Mucosa of descending colon (tissue), 3 donors: Measurements from ENCODE around the gene MNAT1. TPM values are rescaled to one million over a fixed set of nuclear protein-coding genes. Genes with fewer than 3 reads are reported as not detected.
"Not testable (repeated sequence)": the region's sequence is repeated elsewhere in the genome, so short reads cannot be mapped to it uniquely, and the experiment has no call there.

Experiments used
- ATAC-seq: fragments of 200-7000 bp; cut with Tn5 transposase; one replicate; pipeline ENCODE4 v1.9.1; 2020; ENCODE audit warnings: mild to moderate bottlenecking, moderate library complexity
- DNase-seq, 3 donors: peaks; one replicate each; pipeline ENCODE4 v3.0.0-alpha.2; 2020
- H3K36me3 ChIP-seq: fragments of 200-600 bp; one replicate; pipeline ENCODE4 v1.8.0; 2021; ENCODE audit warnings: low read depth, mild to moderate bottlenecking
- H3K4me1 ChIP-seq: fragments of 200-600 bp; one replicate; pipeline ENCODE4 v1.8.0; 2021; ENCODE audit warnings: low read depth, mild to moderate bottlenecking
- H3K4me3 ChIP-seq: fragments of 200-600 bp; one replicate; pipeline ENCODE4 v1.8.0; 2021; ENCODE audit warnings: mild to moderate bottlenecking
- H3K9me3 ChIP-seq: fragments of 200-600 bp; one replicate; pipeline ENCODE4 v1.8.0; 2021; ENCODE audit warnings: mild to moderate bottlenecking
- intact Hi-C, 2 donors: fragments of 100-400 bp; cut with DNase I in 1 of 2; cut with micrococcal nuclease in 1 of 2; formaldehyde crosslinking; loops; one replicate each; pipeline versions ENCODE4 v1.11.0 to v1.11.1; 2022; cut with DNase I, micrococcal nuclease
- total RNA-seq, 3 donors: library from RNA; stranded (reverse); fragmentation: NEBNext Ultra II Directional in 2 of 3; extraction: Animal tissue kit (Norgen Biotek cat#: 25700) in 2 of 3; gene quantifications; one replicate each; pipeline versions ENCODE4 v1.2.1 to v1.2.4, GENCODE V29; 2021 to 2023
- TF ChIP-seq, protein P1 (sequence below): fragments of 200-600 bp; IDR thresholded peaks from one replicate; pipeline ENCODE4 v1.8.0; 2022; ENCODE audit warnings: antibody characterized with exemption, mild to moderate bottlenecking
- donor health status: DM: no; HTN: no; CAD: no; lungs with moderate emphysema.
- donor health status: DM: no; HTN: no; CAD: no.
- donor health status: DM: no; HTN: yes; CAD: no.

Gene MNAT1
- total RNA-seq, 3 donors from 2014 or later, result 13.4 to 19.8 (median 14.3) TPM

GRCh38 chr14:60839657-60840056 lies 105.1 kb downstream of the MNAT1 start:
- H3K4me1 ChIP-seq, result no peaks in the 10 kb centered on the region
- intact Hi-C loops, result no loop called here
- H3K4me3 ChIP-seq, result no peak overlapping the region
- H3K36me3 ChIP-seq, result no peaks in the 10 kb centered on the region
- no peaks in the 10 kb centered on the region for H3K9me3 ChIP-seq
- TF ChIP-seq, protein P1, sequence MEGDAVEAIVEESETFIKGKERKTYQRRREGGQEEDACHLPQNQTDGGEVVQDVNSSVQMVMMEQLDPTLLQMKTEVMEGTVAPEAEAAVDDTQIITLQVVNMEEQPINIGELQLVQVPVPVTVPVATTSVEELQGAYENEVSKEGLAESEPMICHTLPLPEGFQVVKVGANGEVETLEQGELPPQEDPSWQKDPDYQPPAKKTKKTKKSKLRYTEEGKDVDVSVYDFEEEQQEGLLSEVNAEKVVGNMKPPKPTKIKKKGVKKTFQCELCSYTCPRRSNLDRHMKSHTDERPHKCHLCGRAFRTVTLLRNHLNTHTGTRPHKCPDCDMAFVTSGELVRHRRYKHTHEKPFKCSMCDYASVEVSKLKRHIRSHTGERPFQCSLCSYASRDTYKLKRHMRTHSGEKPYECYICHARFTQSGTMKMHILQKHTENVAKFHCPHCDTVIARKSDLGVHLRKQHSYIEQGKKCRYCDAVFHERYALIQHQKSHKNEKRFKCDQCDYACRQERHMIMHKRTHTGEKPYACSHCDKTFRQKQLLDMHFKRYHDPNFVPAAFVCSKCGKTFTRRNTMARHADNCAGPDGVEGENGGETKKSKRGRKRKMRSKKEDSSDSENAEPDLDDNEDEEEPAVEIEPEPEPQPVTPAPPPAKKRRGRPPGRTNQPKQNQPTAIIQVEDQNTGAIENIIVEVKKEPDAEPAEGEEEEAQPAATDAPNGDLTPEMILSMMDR, result no peak
- DNase-seq (no peak), ATAC-seq (no peak)

DNA sequence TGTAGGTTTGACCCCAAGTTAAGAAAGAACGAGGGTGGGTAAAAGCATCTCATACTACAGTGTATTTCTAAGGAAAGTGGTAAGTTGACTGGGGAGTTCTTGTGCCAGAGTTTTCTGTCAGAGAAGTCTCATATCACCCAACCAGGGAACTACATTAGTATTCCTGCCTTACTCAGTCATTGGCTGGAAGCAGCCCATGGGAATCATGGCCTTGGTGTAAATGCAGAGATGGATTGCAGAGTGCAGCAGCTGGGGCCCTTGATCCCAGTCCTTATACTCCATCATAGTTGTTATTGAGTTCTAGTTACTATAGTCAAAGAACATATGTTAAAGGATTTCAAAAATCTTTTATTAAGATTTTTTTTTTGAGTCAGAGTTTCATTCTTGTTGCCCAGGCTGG lies 105.8 kb downstream of the MNAT1 start:
- intact Hi-C loops, result no loop called here
- Histone ChIP-seq H3K4me3 (no peak overlapping the region), H3K4me1 (no peaks in the 10 kb centered on the region), H3K9me3 (no peaks in the 10 kb centered on the region), H3K36me3 (no peaks in the 10 kb centered on the region)
- DNase-seq (no peak), ATAC-seq (no peak)
- TF ChIP-seq, protein P1, result no peak

GRCh38 chr14:60845523-60845922 lies 111.0 kb downstream of the MNAT1 start:
- no peak for DNase-seq
- no peaks in the 10 kb centered on the region for H3K4me1 ChIP-seq
- ATAC-seq, result no peak
- TF ChIP-seq, protein P1, result no peak
- no peaks in the 10 kb centered on the region for H3K36me3 ChIP-seq
- no peak overlapping the region for H3K4me3 ChIP-seq
- intact Hi-C loops, result no loop called here
- H3K9me3 ChIP-seq, result peaks cover 10% of the 10 kb centered on the region

DNA sequence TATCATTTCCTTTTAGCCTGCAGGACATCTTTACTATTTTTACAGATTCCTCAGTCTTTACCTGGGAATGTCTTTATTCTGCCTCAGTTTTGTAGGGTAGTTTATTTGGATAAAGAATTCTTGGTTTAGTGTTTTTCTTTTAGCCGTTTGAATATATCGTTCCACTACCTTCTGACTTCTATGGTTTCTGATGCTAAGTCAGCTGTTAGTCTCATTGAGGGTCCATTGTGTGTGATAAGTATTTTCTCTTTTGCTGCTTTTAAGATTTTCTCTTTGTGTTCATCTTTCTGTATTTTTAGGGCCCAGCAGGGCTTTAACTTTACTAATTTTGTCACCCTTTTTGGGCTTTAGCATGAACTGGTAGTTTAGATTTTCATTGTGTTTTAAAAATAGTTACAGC lies 113.5 kb downstream of the MNAT1 start:
- no peak for DNase-seq
- Histone ChIP-seq H3K4me1 (no peaks in the 10 kb centered on the region), H3K9me3 (peaks cover 10% of the 10 kb centered on the region), H3K36me3 (no peaks in the 10 kb centered on the region), H3K4me3 (no peak overlapping the region)
- intact Hi-C loops, result no loop called here
- TF ChIP-seq, protein P1, result no peak
- no peak for ATAC-seq

DNA sequence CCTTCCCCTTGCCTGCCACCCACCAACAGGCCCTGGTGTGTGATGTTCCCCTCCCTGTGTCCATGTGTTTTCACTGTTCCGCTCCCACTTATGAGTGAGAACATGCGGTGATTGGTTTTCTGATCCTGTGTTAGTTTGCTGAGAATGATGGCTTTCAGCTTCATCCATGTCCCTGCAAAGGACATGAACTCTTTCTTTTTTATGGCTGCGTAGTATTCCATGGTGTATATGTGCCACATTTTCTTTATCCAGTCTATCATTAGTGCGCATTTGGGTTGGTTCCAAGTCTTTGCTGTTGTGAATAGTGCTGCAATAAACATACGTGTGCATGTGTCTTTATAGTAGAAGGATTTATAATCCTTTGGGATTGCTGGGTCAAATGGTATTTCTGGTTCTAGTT lies 117.1 kb downstream of the MNAT1 start:
- H3K4me3 ChIP-seq, H3K36me3 ChIP-seq, intact Hi-C loops, H3K4me1 ChIP-seq, DNase-seq, ATAC-seq: not testable (repeated sequence)
- peaks cover 11% of the 10 kb centered on the region for H3K9me3 ChIP-seq

- no peaks in the 10 kb centered on the region for H3K4me1 ChIP-seq
- TF ChIP-seq, protein P1, result no peak
- peaks cover 8% of the 10 kb centered on the region for H3K9me3 ChIP-seq
- ATAC-seq, result no peak
- no peak overlapping the region for H3K4me3 ChIP-seq
- H3K36me3 ChIP-seq, result no peaks in the 10 kb centered on the region
- DNase-seq, result no peak
- intact Hi-C loops, result no loop called here
Observed at GRCh38 chr14:60856111-60856510, 121.5 kb downstream of the MNAT1 start.
